Vagina (tissue), 2 donors: ENCODE measurements around the gene PSRC1.

Source experiments
- POLR2A ChIP-seq, 2 donors: fragments of 450-650 bp; IDR thresholded peaks; one replicate each; pipeline ENCODE4 v1.6.1; 2017; ENCODE audit warnings: antibody characterized with exemption in 2 of 2, mild to moderate bottlenecking in 2 of 2, moderate library complexity in 2 of 2
- POLR2AphosphoS5 ChIP-seq, 2 donors: sonication (generic); formaldehyde crosslinking; IDR thresholded peaks; one replicate each; pipeline ENCODE4 v1.9.0; 2017; ENCODE audit warnings: antibody characterized with exemption in 2 of 2, mild to moderate bottlenecking in 2 of 2, low read depth in 1 of 2; ENCODE audit not compliant: insufficient read depth in 1 of 2
- TF ChIP-seq, protein P1 (sequence below), 3 experiments: fragments of 450-650 bp in 2 of 3; fragments of 200-600 bp in 1 of 3; sonication (generic) in 1 of 3; IDR thresholded peaks; one replicate each; pipeline ENCODE4 v1.5.1; 2017 to 2019; ENCODE audit warnings: antibody characterized with exemption in 3 of 3, mild to moderate bottlenecking in 2 of 3, moderate library complexity in 2 of 3

DNA sequence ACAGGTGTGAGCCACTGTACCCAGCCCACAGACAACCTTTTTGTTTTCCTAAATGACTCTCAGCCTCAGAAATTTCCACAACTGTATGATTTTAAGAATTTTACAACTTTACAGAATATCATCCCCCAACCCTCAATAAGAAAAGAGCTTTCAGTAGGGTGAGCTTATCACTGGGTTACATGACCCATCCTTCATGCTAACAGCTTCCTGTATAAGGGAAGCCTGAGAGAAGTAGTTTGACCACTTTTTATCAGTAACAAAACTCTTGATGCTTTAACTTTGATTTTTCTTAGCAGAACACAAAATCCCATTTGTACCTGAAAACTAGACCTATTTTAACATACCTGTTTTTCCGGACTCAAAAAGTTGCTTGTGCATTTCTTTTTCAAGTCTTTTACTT lies 33.6 kb upstream of the PSRC1 start:
- TF ChIP-seq, protein P1, sequence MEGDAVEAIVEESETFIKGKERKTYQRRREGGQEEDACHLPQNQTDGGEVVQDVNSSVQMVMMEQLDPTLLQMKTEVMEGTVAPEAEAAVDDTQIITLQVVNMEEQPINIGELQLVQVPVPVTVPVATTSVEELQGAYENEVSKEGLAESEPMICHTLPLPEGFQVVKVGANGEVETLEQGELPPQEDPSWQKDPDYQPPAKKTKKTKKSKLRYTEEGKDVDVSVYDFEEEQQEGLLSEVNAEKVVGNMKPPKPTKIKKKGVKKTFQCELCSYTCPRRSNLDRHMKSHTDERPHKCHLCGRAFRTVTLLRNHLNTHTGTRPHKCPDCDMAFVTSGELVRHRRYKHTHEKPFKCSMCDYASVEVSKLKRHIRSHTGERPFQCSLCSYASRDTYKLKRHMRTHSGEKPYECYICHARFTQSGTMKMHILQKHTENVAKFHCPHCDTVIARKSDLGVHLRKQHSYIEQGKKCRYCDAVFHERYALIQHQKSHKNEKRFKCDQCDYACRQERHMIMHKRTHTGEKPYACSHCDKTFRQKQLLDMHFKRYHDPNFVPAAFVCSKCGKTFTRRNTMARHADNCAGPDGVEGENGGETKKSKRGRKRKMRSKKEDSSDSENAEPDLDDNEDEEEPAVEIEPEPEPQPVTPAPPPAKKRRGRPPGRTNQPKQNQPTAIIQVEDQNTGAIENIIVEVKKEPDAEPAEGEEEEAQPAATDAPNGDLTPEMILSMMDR (IDR thresholded peaks at IDR 0.05), result no peak
- TF ChIP-seq POLR2AphosphoS5 (IDR thresholded peaks at IDR 0.05; ENCODE audit: insufficient read depth in 1 of 2, low read depth in 1 of 2), result no peak
- TF ChIP-seq POLR2A (IDR thresholded peaks at IDR 0.05), result no peak
